Muscle layer of colon (tissue), 2 donors: ENCODE data around the gene USP4.
"Not testable (repeated sequence)": the region's sequence is repeated elsewhere in the genome, so short reads cannot be mapped to it uniquely, and the experiment has no call there.

ENCODE experiments used
- H3K27ac ChIP-seq: one replicate; pipeline ENCODE4 v1.7.0; 2013; ENCODE audit warnings: low read depth, mild to moderate bottlenecking, low read length, moderate library complexity
- H3K27me3 ChIP-seq, 2 donors: one replicate each; pipeline ENCODE4 v1.7.0; 2013; ENCODE audit warnings: low read length in 2 of 2, mild to moderate bottlenecking in 2 of 2; ENCODE audit not compliant: insufficient read depth in 2 of 2, control insufficient read depth in 1 of 2
- H3K36me3 ChIP-seq: one replicate; pipeline ENCODE4 v1.7.0; 2013; ENCODE audit warnings: mild to moderate bottlenecking, low read length; ENCODE audit not compliant: insufficient read depth
- H3K4me1 ChIP-seq: one replicate; pipeline ENCODE4 v1.7.0; 2013; ENCODE audit warnings: mild to moderate bottlenecking, low read length; ENCODE audit not compliant: insufficient read depth
- H3K4me3 ChIP-seq, 2 donors: one replicate each; pipeline ENCODE4 v1.7.0; 2013; ENCODE audit warnings: low read length in 2 of 2, low read depth in 1 of 2, mild to moderate bottlenecking in 1 of 2, moderate library complexity in 1 of 2
- H3K9ac ChIP-seq: one replicate; pipeline ENCODE4 v1.7.0; 2013; ENCODE audit warnings: low read length
- H3K9me3 ChIP-seq: one replicate; pipeline ENCODE4 v1.7.0; 2013; ENCODE audit warnings: mild to moderate bottlenecking, low read length
- donor health status: abdominal sarcoma.
- donor health status: Adenocarcinoma of cecum.

The USP4 gene

DNA sequence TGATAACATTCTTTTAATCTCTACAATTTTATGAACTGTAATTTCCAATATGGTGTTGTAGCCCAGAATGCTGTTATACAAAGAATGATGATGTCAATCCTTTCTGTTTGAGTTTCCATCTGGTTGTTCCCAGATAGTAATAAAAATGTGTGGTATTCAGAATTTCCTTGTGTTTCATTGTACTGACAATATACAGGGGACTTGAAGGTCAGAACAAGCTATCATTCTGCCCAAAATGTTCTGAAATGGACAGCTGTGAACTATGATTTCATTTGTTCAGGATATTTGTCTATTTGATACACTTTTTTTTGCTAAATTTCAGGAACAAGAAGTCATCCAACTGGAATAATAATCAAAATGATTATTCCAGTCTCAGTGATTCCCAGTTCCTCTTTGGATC lies 103.6 kb downstream of the USP4 start:
- H3K4me1 ChIP-seq, result peaks cover 9% of the 10 kb centered on the region
- peaks cover 5% of the 10 kb centered on the region for H3K9me3 ChIP-seq
- H3K27ac ChIP-seq, result no peak overlapping the region
- H3K27me3 ChIP-seq, result no peaks in the 10 kb centered on the region
- no peak overlapping the region for H3K9ac ChIP-seq
- H3K4me3 ChIP-seq, result no peak overlapping the region
- H3K36me3 ChIP-seq, result no peaks in the 10 kb centered on the region

DNA sequence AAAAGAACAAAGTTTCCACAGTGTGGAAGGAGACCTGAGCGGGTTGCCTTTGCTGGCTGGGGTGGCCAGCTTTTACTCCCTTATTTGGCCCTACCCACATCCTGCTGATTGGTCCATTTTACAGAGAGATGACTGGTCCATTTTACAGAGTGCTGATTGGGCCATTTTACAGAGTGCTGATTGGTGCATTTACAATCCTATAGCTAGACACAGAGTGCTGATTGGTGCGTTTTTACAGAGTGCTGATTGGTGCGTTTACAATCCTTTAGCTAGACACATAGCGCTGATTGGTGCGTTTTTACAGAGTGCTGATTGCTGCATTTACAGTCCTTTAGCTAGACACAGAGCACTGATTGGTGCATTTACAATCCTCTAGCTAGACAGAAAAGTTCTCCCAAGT lies 111.0 kb downstream of the USP4 start:
- not testable (repeated sequence) for H3K27ac ChIP-seq, H3K9ac ChIP-seq, H3K4me3 ChIP-seq, H3K27me3 ChIP-seq, H3K36me3 ChIP-seq, H3K4me1 ChIP-seq, H3K9me3 ChIP-seq
